Loucy (cell line): ENCODE results near the gene USH1C.

Experiments used
- H2AFZ ChIP-seq: fragments of 200-600 bp; sonication (generic); 2 replicates; pipeline ENCODE4 v1.6.0; 2016; ENCODE audit warnings: antibody characterized with exemption, mild to moderate bottlenecking, low read length, moderate library complexity
- H3F3A ChIP-seq: fragments of 200-600 bp; 2 replicates; pipeline ENCODE4 v1.6.0; 2016; ENCODE audit warnings: antibody characterized with exemption, low read depth, mild to moderate bottlenecking
- H3K27me3 ChIP-seq: fragments of 200-600 bp; sonication (generic); 2 replicates; pipeline ENCODE4 v1.6.1; 2014; ENCODE audit warnings: low read length, mild to moderate bottlenecking; ENCODE audit not compliant: insufficient read depth, poor library complexity, severe bottlenecking
- H3K36me3 ChIP-seq: fragments of 200-600 bp; sonication (generic); 2 replicates; pipeline ENCODE4 v1.6.1; 2016; ENCODE audit warnings: low read length; ENCODE audit not compliant: insufficient read depth
- H3K4me1 ChIP-seq: fragments of 200-600 bp; sonication (generic); 2 replicates; pipeline ENCODE4 v1.5.1; 2014; ENCODE audit warnings: low read length, mild to moderate bottlenecking; ENCODE audit not compliant: insufficient read depth, poor library complexity, severe bottlenecking
- H3K4me2 ChIP-seq: fragments of 200-600 bp; sonication (generic); 2 replicates; pipeline ENCODE4 v1.6.0; 2014; ENCODE audit warnings: antibody characterized with exemption, low read length, low read depth, mild to moderate bottlenecking; ENCODE audit not compliant: poor library complexity, severe bottlenecking
- H3K4me3 ChIP-seq: fragments of 200-600 bp; sonication (generic); 2 replicates; pipeline ENCODE4 v1.5.1; 2014; ENCODE audit warnings: low read length, mild to moderate bottlenecking, mixed read lengths; ENCODE audit not compliant: poor library complexity, severe bottlenecking
- H3K79me2 ChIP-seq: fragments of 200-600 bp; sonication (generic); 2 replicates; pipeline ENCODE4 v1.6.1; 2014; ENCODE audit warnings: low read length; ENCODE audit not compliant: insufficient read depth
- H3K9ac ChIP-seq: fragments of 200-600 bp; sonication (generic); 2 replicates; pipeline ENCODE4 v1.6.0; 2014; ENCODE audit warnings: mild to moderate bottlenecking, low read depth, low read length, moderate library complexity; ENCODE audit not compliant: poor library complexity, severe bottlenecking
- H3K9me2 ChIP-seq: fragments of 200-600 bp; sonication (generic); replicated peaks from 2 replicates; pipeline ENCODE4 v1.6.1; 2016; ENCODE audit warnings: low read depth, low read length, mixed read lengths
- H3K9me3 ChIP-seq: fragments of 200-600 bp; sonication (generic); 2 replicates; pipeline ENCODE4 v1.6.1; 2014; ENCODE audit warnings: mild to moderate bottlenecking, antibody characterized with exemption, low read length, low read depth; ENCODE audit not compliant: insufficient read depth
- H4K20me1 ChIP-seq: fragments of 200-600 bp; sonication (generic); 2 replicates; pipeline ENCODE4 v1.6.0; 2014; ENCODE audit warnings: antibody characterized with exemption, low read length, mild to moderate bottlenecking; ENCODE audit not compliant: insufficient read depth, poor library complexity, severe bottlenecking
- CTCF ChIP-seq: fragments of 200-600 bp; sonication (generic); conservative IDR thresholded peaks from 2 replicates; pipeline ENCODE4 v1.5.1; 2014; ENCODE audit warnings: mild to moderate bottlenecking, antibody characterized with exemption, low read length
- EZH2phosphoT487 ChIP-seq: fragments of 200-600 bp; IDR thresholded peaks from 2 replicates; pipeline ENCODE4 v1.6.1; 2018; ENCODE audit warnings: antibody characterized with exemption, mild to moderate bottlenecking, moderate library complexity, borderline replicate concordance

The USH1C gene

GRCh38 chr11:17537261-17537660, 7.0 kb downstream of the USH1C start:
- no peak overlapping the region for H3K4me3 ChIP-seq
- H2AFZ ChIP-seq = no peak overlapping the region
- no peaks in the 10 kb centered on the region for H3K4me1 ChIP-seq
- H3K27me3 ChIP-seq = no peaks in the 10 kb centered on the region
- no peaks in the 10 kb centered on the region for H3K79me2 ChIP-seq
- no peaks in the 10 kb centered on the region for H3K9me2 ChIP-seq
- no peaks in the 10 kb centered on the region for H4K20me1 ChIP-seq
- no peak for TF ChIP-seq CTCF
- H3K4me2 ChIP-seq = no peak overlapping the region
- no peak overlapping the region for H3K9ac ChIP-seq
- H3K9me3 ChIP-seq = no peaks in the 10 kb centered on the region
- H3F3A ChIP-seq = no peaks in the 10 kb centered on the region
- H3K36me3 ChIP-seq = no peaks in the 10 kb centered on the region

- H3K4me3 ChIP-seq = no peak overlapping the region
- TF ChIP-seq EZH2phosphoT487 (no peak), CTCF (no peak)
- H3K36me3 ChIP-seq = no peaks in the 10 kb centered on the region
- no peaks in the 10 kb centered on the region for H3K9me3 ChIP-seq
- H3K27me3 ChIP-seq = no peaks in the 10 kb centered on the region
- no peak overlapping the region for H2AFZ ChIP-seq
- no peaks in the 10 kb centered on the region for H3F3A ChIP-seq
- no peaks in the 10 kb centered on the region for H3K4me1 ChIP-seq
- no peak overlapping the region for H3K4me2 ChIP-seq
- H3K9me2 ChIP-seq = no peaks in the 10 kb centered on the region
- H4K20me1 ChIP-seq = no peaks in the 10 kb centered on the region
- H3K79me2 ChIP-seq = no peaks in the 10 kb centered on the region
- H3K9ac ChIP-seq = no peak overlapping the region
These were observed 8.7 kb downstream of the USH1C start for GRCh38 chr11:17535488-17535887.

- H3K9me3 ChIP-seq = no peaks in the 10 kb centered on the region
- no peaks in the 10 kb centered on the region for H4K20me1 ChIP-seq
- no peak overlapping the region for H3K4me3 ChIP-seq
- no peak overlapping the region for H3K4me2 ChIP-seq
- no peaks in the 10 kb centered on the region for H3K36me3 ChIP-seq
- no peak overlapping the region for H2AFZ ChIP-seq
- H3K79me2 ChIP-seq = no peaks in the 10 kb centered on the region
- no peak overlapping the region for H3K9ac ChIP-seq
- H3K4me1 ChIP-seq = no peaks in the 10 kb centered on the region
- H3F3A ChIP-seq = no peaks in the 10 kb centered on the region
- TF ChIP-seq CTCF (no peak), EZH2phosphoT487 (no peak)
- no peaks in the 10 kb centered on the region for H3K9me2 ChIP-seq
- no peaks in the 10 kb centered on the region for H3K27me3 ChIP-seq
These were observed 10.3 kb downstream of the USH1C start for GRCh38 chr11:17533778-17534415.
